ENCODE data around the gene DTYMK.

The DTYMK gene

DNA sequence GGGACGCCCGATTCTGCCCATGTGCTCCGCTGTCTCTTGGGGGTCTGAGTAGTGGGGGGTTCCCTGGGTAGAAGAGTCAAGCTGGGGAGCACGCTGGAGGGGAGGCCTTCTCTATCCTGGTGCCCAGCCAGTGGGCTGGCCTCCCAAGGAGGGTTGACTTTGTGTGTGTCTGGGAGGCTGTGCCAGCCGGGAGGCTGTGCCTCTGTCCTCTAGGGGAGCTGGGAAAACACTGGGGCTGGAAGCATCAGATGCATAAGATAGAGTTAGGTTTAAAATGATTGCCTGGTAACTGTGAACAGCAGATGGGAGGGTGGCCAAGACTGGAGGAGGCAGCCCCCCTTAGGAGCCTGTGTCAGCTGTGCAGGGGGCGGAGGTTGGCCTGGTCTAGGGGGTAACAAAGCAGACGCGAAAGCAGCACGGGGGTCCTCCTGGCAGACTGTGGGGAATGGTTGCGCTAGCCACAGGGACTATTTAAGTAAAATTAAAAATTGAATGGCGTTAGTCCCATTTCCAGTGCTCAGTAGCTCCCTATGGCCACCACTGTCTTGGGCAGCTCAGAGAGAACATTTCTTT, 16.5 kb upstream of the DTYMK start:
- no peak for DNase-seq

DNA sequence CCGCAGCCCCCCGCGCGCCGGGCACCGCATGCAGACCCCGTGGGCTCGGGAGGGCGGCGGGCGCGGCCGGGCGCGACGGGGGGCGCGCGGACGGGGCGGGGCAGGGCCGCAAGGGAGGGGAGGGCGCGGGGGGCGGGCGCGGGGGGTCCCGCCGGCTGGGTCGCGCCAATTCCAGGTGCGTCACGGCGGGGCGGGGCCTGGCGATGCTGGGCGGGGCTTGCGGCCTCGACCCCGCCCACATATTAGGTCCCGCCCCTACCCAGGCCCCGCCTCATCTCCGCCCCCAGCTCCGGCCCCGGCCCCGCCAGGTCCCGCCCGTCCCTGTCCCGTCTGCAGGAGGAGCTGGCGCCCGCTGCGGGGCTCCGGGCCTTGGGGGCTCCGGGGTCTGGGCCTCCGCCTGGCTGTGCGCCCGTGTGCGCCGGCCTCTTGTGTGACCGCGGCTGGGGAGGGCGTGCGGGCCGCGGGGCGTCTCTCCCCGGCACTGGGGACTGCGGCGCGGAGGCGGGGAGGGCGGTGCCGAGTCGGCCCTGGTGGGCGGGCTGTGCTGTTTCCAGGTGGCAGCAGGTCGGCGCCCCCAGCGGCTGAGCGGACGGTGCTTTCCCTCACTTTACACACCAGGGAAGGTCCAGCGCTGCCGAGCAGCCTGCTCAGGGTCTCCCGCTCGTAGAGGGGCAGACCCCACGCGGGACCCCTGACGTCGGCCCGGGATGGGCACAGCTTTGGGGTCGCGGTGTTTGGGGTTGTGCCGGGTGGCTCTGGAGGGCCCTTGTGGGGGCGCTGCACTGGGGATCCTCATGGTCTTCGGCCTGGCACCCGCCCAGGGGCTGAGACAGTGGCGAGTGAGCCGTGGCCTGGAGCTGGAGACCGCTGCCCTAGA, 15.8 kb upstream of the DTYMK start:
- peak; percentile 72 for DNase-seq

DNA sequence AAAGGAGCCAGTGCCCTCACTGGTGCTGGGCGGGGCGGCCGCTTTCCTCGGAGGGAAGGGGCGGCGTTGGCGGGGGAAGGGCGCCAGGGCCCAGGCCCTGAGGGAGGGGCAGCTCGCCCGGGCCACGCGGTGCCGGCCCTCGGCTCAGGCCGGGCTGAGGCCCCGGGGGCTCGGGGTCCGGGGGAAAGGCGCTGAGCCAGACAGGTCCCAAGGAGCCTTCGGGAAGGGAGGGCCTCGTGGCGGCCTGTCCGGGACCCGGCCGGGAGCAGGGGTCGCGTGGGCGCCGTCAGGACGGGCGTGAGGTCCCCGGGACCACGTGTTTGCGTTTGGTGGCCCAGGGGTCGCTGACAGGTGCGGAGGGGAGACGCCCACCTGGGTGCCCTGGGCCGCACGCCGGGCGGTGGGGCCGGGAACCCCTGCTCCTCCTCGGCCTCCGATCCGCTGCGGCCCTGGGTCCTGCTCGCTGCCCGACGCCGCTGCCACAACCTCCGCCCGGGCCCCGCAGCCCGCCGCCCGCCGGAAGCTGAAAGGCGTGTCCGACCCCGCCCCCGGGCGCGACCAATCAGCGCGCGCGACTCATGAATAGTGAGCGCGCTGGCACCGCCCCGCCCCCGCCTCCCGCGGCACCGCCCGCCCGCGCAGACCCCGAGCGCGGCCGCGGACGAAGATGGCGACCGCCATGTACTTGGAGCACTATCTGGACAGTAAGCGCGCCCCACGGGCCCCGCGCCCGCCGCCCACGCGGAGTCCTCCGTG, 15.0 kb upstream of the DTYMK start, which contains the start of gene ING5:
TSS of gene ING5 (plus strand) at position 641 of the 756 bp plus-strand sequence. CDS start at position 668, 27 bp downstream.
- DNase-seq, result peak; percentile 78

DNA sequence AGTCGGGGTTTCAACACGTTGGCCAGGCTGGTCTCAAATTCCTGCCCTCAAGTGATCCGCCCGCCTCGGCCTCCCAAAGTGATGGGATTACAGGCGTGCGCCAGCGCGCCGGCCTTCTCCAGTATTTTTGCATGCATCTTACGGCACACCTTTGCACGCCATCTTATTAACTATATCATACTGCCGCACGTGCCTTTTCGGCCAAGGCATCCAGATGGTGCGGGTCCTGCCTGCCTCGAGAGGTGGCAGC, 14.5 kb upstream of the DTYMK start:
- no peak for DNase-seq

DNA sequence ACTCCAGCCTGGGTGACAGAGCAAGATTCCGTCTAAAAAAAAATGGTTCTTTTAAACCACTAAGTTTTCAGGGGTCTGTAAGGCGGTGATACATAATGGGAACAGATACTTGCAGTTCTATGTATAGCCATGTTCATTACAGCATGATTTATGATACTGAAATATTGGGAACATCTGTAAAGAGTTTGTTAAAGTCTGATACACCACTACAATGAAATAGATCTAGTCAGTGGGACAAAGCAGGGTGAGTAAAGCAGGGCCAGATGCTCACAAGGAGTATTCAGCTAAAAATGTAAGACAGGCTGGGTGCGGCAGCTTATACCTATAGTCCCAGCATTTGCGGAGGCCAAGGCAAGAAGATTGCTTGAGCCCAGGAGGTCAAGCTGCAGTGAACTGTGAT, 9.0 kb upstream of the DTYMK start:
- no peak for DNase-seq

DNA sequence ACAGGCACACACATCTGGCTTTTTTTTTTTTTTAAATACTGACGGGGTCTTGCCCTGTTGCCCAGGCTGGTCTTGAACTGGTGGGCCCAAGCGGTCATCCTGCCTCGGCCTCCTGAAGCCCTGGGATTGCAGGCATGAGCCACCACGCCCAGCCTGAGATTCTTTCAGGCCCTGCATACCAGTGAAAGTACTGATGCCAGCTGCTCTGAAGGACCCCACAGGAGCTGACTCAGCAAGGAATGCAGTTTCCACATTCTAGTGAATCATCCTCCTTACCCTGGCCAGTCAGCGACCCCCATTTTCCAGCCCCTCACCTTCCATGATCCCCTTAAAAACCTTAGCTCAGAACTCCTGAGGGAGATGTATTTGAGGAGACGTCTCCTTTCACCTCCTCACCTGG, 5.8 kb upstream of the DTYMK start:
- no peak for DNase-seq

DNA sequence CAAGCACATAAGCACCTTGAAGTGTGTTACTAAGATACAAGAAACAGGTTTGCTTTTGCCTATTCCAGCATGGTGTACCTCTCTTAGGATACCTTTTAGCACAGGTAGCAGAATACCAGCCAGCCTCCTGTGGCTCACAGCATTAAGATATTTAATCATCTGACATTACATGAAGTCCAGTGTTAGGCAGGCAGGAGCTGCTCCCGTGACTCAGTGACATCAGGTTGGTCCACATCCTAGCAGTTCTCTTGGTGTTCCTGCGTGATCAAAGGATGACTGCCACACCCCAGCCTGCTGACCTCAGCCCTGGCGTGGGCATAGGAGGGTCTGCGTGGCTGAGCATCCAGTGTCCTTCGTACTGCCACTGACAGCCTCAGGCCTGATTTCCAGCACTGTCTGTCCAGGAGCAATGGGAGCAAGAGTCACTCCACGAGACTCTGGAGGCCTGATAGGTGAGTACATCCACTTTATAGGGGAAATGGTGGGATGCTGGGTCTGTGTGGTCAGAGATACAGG, 3.6 kb upstream of the DTYMK start:
- no peak for DNase-seq

DNA sequence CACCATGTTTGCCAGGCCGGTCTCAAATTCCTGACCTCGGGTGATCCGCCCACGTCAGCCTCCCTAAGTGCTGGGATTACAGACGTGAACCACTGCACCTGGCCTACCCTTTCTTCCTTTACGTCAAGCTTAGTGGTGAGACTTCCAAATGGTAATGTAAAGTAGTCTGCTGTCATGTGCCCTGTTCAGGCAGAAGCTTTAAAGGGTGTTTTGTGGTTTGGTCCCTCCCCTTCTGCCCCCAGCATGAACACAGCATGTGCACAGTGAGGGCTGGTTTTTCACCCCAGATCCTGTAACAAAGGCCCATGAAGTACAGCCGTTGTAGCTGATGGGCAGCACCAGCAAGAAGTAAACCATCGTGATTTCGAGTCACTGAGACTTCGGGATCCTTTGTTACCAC, 2.7 kb upstream of the DTYMK start:
- no peak for DNase-seq

DNA sequence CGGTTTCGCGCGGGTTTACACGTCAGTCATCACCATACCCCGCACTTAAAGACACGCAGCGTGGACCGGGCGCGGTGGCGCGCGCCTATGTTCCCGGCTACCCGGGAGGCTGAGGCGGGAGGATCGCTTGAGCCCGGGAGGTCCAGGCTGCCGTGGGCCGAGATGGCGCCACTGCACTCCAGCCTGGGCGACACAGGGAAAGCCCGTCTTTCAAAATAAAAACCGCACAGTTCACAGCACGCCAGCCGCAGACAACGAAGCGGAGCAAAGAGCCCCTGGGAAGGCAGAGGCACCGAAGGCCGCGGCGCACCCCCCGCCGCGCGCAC, 328 bp downstream of the DTYMK start:
- DNase-seq, result no peak

DNA sequence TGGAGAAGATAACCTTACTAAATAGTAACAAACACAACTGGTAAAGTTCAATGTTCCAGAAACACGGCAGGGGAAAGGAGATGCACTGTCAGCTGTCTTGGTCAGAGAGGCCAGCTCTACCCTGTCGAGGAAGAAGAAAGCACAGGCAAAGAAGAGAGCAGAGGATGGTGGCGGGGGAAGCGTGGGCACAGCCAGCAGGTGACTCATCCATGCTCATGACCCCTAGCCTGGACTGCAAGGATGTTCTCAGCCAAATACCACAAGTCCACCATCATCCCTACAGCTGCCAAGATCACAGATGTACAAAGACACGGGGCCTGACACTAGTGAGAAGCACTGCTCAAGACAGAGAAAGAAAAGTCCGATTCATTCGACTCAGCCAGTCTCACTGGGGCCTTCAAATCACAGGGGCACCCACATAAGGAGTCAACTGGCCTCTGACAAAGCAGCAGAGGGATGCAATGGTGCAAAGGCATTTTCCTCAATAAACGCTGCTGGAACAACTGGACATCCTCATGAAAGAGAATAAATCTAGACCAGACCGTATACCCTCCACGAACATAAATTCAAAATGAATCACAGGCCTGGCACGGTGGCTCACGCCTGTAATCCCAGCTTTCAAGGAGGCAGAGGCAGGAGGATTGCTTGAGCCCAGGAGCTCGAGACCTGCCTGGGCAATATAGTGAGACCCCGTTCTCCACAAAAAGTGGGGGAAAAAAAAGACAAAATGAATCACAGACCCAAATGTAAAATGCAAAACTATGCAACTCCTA, 5.6 kb downstream of the DTYMK start:
- DNase-seq, result no peak

DNA sequence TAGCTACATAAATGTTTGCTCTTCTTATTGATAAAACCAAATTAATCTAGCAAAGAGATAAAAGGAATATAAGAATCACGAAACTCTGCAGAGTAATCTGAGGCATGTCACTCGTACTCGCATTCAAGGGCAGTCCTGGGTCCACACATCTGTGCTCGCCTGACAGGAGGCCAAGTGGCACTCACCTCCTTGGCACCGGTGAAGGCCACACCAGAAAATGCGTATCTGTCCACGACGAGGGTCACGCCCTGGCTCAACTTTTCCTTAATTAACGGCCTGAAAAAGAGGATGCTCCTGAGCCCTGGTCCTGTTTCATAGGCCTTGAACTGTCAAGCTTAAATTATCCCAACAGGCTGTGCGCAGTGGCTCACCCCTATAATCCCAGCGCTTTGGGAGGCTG, 6.6 kb downstream of the DTYMK start:
- DNase-seq, result no peak

DNA sequence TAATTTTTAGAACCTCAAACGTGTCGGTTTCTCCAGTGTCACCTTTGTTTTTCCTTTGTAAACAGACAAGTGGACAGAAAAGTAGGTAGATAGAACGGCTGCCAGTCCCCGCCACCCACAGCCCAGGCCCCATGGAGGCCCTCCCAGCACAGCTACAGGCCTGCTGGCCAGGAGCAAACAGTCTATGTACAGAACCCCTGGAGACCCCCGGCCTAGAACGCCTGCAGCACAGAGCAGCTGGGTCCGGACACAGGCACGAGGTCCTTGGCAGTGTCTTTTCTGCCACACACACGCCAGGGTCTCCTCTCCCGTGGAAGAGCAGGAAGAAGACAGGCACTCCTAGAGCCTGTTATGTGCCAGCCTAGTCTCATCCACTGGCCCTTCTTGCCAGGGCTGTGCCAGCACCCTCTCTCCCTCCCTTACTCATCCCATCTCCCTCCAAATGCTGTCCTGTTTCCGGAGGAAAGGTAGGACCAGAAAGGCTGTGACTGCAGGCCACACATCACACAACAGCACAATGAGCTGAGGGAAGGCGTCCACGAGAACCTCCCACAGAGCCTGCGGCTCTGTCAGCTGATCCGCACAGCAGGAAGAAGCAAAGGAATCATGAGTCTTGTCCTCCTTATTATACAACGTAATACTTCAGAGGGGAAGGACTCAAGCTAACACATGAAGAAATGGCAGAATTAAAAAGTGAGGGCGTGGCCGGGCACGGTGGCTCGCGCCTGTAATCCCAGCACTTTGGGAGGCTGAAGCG, 7.7 kb downstream of the DTYMK start:
- DNase-seq, result no peak

DNA sequence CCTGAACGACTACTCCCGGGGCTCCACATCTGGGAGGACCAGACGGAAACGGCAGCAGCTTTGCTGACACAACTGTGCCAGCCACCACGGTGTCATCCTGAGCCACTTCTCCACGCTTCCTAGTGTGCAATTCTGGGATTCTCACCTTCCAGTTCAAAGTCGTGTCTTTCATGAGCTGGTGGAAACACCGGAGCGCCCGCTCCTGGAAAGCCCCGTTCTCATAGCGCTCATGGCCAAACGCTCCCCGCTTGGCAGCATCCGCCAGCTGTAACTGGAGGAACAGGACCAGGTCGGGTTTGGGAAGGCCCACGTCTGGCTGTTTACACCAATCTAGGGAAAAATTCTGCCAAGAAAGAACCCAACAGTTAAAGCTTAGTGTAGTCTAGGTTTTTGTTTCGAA, 8.3 kb downstream of the DTYMK start:
- no peak for DNase-seq

DNA sequence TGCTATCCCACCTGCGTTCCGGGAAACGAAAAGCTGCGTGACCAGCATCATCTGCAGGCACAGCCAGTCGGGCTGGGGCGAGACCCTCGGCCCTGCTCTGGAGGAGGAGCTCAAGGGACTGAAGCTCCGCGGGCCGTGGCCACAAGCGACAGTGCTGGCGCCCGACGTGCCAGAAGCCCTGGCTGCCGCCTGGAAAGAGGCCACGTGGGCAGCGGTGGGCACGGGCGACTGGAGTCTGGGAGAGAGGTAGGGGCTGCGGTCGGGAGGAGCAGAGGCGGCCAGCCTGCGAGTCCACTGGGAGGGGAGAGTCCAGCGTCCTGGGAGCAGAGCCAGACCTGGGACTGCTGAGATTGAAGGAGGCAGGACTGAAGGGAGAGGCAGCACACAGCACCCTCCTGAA, 9.2 kb downstream of the DTYMK start:
- no peak for DNase-seq

DNA sequence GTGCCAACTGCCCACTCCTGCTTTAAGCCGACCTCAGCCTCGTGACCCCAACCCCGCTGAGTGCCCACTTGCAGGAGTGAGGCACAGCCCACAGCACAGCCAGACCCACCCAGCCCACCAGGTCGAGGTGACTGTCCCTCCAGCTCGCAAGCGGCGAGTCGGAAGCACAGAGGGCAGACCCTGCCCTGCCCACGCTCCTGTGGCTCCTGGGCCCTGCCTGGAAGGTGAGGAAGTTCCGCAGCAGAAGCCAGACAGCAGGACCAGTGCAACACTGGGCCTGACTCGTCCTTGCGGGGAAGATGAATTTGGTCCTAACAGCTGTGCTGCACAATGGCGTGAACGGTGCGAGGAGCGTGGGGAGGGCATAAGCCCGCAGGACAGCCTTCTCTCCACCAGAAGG, 9.9 kb downstream of the DTYMK start:
- no peak for DNase-seq

DNA sequence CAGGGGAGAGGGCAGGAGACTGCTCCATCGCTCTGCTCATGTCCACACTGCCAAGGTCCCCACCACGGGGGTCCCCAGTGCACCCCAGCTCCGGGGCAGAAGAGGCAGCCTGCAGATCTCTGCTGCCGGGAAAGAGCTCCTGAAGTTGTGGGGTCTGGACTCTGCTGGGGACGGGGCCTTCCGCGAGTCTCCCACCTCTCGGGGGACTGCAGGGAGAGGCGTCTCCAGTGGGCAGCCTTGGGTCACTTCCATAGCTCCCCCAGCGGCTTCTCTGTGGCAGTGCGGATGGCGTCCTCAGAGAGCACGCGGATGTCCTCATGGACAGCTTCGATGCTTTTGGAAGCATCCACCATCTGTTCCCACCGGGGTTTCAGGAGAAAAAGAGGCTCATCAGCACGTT, 10.7 kb downstream of the DTYMK start:
- DNase-seq, result no peak

DNA sequence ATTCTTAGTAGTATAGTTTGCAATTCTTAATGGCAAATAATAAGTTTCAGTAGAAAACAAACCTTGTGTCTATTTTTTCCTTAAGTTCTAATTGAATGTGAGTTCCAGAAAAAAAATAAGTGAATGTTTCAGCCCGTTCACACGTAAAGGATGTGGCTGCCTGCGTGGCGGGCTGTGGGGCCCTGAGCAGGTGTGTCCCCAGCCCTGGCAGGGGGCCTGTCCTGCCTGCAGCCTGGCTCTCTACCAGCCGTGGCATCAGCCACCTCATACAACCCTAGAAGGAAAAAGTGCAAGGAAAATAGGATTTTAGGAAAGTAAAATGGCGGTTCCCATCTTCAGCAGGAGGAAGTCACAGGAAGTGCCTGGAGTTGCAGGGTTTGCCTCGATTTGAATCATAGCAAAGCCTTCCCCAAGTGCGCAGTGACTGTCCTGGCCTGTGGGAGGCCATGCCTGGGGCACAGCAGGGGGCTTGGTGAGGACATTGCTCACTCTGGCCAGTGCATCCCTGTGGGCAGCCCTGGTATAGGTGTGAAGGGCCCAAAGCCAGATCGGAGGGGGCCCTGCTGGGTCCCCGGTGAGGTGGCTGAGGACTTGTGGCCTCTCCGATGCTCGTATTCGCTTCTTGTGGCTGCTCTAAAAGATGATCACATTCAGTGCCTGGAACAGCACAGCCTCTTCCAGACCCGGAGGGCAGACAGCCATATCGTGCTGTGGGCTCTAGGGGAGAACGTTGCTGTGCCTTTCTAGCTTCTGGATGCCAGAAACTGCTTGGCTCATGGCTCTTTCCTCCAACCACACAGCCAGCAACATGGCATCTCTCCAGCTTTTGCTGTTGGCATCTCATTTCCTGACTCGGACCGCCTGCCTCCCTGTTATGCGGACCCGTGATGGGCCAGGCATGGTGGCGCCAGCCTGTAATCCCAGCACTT, 12.6 kb downstream of the DTYMK start:
- no peak for DNase-seq

DNA sequence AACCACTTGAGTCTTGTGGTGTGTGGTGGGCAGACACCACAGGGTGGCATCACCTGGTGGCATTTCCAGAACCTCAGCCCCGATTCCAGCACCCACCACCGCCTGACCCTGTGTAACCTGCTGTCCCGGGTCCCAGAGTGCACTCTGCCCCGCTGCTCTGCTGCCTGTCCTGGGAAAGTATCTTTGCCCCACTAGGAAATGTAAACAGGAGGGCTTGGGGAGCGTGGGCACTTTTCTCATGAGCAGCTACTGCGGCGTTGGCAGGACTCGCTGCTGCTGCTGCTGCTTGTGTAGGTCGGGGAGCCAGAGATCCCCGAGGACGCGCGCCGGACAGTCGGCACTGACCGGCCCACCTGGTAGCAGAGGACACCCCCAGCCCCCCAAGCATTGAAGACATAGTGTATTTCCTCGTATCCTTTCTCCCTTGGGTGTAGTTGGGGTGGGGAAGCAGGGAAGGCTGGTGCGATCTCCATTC, 13.4 kb downstream of the DTYMK start:
- DNase-seq, result no peak

DNA sequence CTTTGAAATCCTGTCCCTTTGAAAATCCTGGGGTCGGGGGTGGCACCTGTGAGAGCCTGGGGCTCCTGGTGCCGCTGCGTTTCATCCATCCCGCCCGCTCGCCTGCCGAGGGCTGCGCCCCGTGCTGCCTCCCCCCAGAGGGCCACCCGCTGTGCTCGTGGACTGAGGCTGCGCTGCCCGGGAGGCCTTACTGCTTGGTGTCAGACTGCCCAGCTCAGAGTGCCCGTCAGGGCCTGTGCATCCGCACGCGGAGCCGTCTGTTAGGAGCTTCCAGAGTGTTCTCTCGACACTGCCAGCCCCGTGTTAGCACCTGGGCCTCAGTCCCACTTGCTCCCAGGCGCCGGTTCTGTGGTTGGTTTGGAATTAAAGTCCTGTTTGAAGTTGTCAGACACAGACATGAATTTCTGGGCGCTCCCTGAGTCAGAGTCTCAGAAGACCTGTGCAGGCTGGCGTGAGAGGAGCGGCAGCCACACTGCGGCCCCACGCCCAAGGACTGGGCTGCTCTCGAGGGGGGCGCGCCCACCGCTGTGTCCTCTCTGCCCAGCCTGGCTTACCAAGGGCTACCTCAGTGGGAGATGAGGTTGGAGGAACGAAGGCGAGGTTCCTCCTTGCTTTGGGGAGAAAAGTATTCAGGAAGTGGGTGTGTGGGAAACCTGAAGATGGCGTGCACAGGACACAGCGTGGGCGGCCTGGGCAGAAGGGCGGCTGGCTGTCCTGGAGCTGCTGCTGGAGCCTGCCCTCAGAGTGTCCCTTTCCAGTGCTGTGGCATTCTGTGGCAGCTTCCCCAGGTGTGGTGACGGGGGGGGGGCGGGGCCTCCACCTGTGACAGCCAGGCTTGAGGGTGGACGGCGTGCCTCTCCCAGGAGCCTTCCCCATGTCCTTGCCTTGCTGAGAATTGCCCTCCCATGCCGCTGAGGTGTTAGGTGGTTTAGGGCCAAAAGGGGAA, 14.1 kb downstream of the DTYMK start:
- DNase-seq, result no peak
